Osteoblast (primary cell): ENCODE measurements around the gene PHKG2. TPM values are rescaled to one million over a fixed set of nuclear protein-coding genes. Genes with fewer than 3 reads are reported as not detected.

ENCODE experiments used
- DNase-seq: peaks from one replicate; pipeline ENCODE4 v3.0.0; 2011; ENCODE audit warnings: low spot score, mixed read lengths; ENCODE audit not compliant: insufficient read length; ENCODE audit errors: missing footprints
- H2AFZ ChIP-seq: 2 replicates; pipeline ENCODE4 v1.6.0; 2011; ENCODE audit warnings: mild to moderate bottlenecking, low read length
- H3K27ac ChIP-seq: 2 replicates; pipeline ENCODE4 v1.5.1; 2011; ENCODE audit warnings: mild to moderate bottlenecking, low read depth, low read length, moderate library complexity
- H3K27me3 ChIP-seq: 2 replicates; pipeline ENCODE4 v1.6.0; 2012; ENCODE audit warnings: mild to moderate bottlenecking, control low read depth, inconsistent platforms, low read length, moderate library complexity; ENCODE audit not compliant: insufficient read depth
- H3K36me3 ChIP-seq: 2 replicates; pipeline ENCODE4 v1.5.1; 2011; ENCODE audit warnings: mild to moderate bottlenecking, low read length, control low read depth, moderate library complexity; ENCODE audit not compliant: insufficient read depth
- H3K4me1 ChIP-seq: 2 replicates; pipeline ENCODE4 v1.5.1; 2011; ENCODE audit warnings: mild to moderate bottlenecking, low read length, control low read depth, moderate library complexity; ENCODE audit not compliant: insufficient read depth
- H3K4me2 ChIP-seq: 2 replicates; pipeline ENCODE4 v1.6.0; 2011; ENCODE audit warnings: mild to moderate bottlenecking, low read length; ENCODE audit not compliant: insufficient read depth
- H3K4me3 ChIP-seq: fragments of 200-600 bp; sonication (generic); 3 replicates; pipeline ENCODE4 v1.5.1; 2012; ENCODE audit warnings: mild to moderate bottlenecking, low read length, inconsistent platforms; ENCODE audit not compliant: insufficient read depth
- H3K79me2 ChIP-seq: 2 replicates; pipeline ENCODE4 v1.6.0; 2012; ENCODE audit warnings: mild to moderate bottlenecking, low read length, control low read depth, inconsistent platforms; ENCODE audit not compliant: insufficient read depth
- H3K9me3 ChIP-seq: 2 replicates; pipeline ENCODE4 v1.5.1; 2011; ENCODE audit warnings: low read depth, low read length, control low read depth
- H4K20me1 ChIP-seq: 2 replicates; pipeline ENCODE4 v1.6.0; 2012; ENCODE audit warnings: mild to moderate bottlenecking, low read length, control low read depth; ENCODE audit not compliant: insufficient read depth
- CTCF ChIP-seq: IDR thresholded peaks from 2 replicates; pipeline ENCODE4 v1.5.1; 2011; ENCODE audit warnings: mild to moderate bottlenecking, low read depth, low read length, moderate library complexity; ENCODE audit errors: extremely low read depth
- total RNA-seq: library from RNA; depleted of rRNA; stranded (reverse); fragments of >200 nt; gene quantifications from 2 replicates; pipeline ENCODE4 v1.2.3, GENCODE V29; 2012

The PHKG2 gene, protein sequence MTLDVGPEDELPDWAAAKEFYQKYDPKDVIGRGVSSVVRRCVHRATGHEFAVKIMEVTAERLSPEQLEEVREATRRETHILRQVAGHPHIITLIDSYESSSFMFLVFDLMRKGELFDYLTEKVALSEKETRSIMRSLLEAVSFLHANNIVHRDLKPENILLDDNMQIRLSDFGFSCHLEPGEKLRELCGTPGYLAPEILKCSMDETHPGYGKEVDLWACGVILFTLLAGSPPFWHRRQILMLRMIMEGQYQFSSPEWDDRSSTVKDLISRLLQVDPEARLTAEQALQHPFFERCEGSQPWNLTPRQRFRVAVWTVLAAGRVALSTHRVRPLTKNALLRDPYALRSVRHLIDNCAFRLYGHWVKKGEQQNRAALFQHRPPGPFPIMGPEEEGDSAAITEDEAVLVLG
- total RNA-seq: 20.3 and 25.0 TPM in 2 replicates

- Histone ChIP-seq H3K79me2 (peaks cover 24% of the 10 kb centered on the region), H3K36me3 (peaks cover 25% of the 10 kb centered on the region), H3K27me3 (no peaks in the 10 kb centered on the region), H3K4me2 (peak within 1 kb of the TSS; percentile 88), H4K20me1 (peaks cover 3% of the 10 kb centered on the region), H2AFZ (peak within 1 kb of the TSS; percentile 72), H3K9me3 (no peaks in the 10 kb centered on the region), H3K4me3 (peak within 1 kb of the TSS; percentile 79), H3K27ac (peak within 1 kb of the TSS; percentile 77), H3K4me1 (peaks cover 13% of the 10 kb centered on the region)
- peak; percentile 99 for DNase-seq
- TF ChIP-seq CTCF: no peak
Observed at GRCh38 chr16:30747799-30748633, at the start of gene PHKG2. TSS of gene PHKG2 (plus strand) at chr16:30748425. CDS start at chr16:30748821, 396 bp downstream.

GRCh38 chr16:30698816-30699614, 49.2 kb upstream of the PHKG2 start, which contains the start of gene SRCAP:
TSS of gene SRCAP (plus strand) at chr16:30699171. CDS start at chr16:30700825, 1,654 bp downstream.
- Histone ChIP-seq H3K4me1 (peaks cover 16% of the 10 kb centered on the region), H3K36me3 (peaks cover 21% of the 10 kb centered on the region), H4K20me1 (peaks cover 21% of the 10 kb centered on the region), H3K27me3 (no peaks in the 10 kb centered on the region), H3K4me3 (peak within 1 kb of the TSS; percentile 98), H2AFZ (peak within 1 kb of the TSS; percentile 91), H3K27ac (peak within 1 kb of the TSS; percentile 99), H3K79me2 (peaks cover 41% of the 10 kb centered on the region), H3K9me3 (no peaks in the 10 kb centered on the region), H3K4me2 (peak within 1 kb of the TSS; percentile 83)
- no peak for TF ChIP-seq CTCF
- peak; percentile 97 for DNase-seq

DNA sequence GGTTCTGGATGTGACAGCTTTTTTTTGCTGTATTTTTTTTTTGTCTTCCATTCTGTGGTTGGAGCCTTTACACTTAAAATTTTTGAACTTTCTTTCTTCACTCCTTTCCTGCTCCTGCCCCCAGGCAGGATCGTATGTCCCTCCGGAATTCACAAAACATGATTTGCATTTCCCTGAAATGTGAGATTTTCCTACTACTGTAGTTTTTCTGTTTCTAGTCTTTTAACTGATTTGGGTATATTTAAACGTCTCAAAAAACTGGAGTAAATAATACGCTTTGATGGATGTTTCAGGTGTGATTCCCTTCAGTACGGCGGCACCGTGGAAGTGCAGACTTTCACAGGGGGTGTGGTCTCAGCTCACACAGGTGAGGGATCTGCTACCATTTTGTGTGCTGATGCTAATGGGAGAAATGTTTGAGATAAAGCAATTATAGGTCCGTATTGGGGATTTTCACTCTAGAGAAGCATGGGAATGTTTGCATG, 48.6 kb upstream of the PHKG2 start:
- Histone ChIP-seq H3K9me3 (no peaks in the 10 kb centered on the region), H3K36me3 (peaks cover 28% of the 10 kb centered on the region), H2AFZ (no peak overlapping the region), H3K4me3 (peak overlapping the region; percentile 98), H3K27me3 (no peaks in the 10 kb centered on the region), H4K20me1 (peaks cover 22% of the 10 kb centered on the region), H3K4me1 (peaks cover 16% of the 10 kb centered on the region), H3K79me2 (peaks cover 47% of the 10 kb centered on the region), H3K4me2 (peak overlapping the region; percentile 83), H3K27ac (peak overlapping the region; percentile 99)
- no peak for TF ChIP-seq CTCF
- no peak for DNase-seq
